HS-27A (cell line): ENCODE results near the gene KRT80.

ENCODE experiments used
- DNase-seq: peaks from one replicate; pipeline ENCODE4 v3.0.0-alpha.2; 2012; ENCODE audit warnings: low read depth, missing footprints

Gene KRT80

GRCh38 chr12:52198454-52199215 lies 6.8 kb upstream of the KRT80 start:
- DNase-seq = no peak

DNA sequence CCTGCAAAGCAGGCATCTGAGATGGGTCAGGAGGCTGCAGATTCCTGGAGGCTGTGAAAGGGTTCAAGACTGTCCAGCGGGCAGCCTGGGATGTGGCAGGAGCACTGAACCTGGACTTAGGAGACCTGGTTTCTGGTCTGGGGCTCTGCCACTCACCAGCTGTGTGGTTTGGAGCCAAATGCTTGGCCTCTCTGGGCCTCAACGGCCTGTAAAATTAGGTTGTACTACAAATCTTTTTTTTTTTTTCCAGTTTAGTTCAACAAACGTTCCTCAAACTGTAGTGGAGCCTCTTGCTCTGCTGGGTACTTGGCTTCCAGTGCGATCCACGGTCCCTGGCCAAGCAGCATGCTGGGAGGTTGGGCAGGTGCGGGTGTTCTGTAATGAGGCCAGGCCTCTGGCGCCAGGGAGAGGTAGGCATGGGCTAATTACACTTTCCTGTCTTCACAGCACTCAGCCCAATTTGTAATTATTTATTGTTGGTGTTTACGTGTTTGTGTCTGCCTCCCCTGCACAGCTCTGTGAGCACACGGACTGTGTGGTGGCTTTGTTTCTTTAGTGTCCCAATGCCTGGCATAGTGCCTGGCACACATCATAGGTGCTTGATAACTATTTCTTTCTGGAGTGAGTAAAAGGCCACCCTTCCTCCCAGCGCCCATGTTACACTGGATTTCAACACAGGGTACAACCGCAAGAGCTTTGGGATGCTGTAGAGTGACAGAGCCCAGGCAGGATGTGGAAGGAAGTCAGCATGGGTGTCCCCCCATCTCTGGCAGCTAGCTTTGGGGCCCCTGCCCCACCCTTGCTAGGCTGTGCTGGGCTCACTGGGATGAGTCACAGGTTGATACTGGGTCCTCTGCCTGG lies 5.8 kb upstream of the KRT80 start:
- DNase-seq = no peak

DNA sequence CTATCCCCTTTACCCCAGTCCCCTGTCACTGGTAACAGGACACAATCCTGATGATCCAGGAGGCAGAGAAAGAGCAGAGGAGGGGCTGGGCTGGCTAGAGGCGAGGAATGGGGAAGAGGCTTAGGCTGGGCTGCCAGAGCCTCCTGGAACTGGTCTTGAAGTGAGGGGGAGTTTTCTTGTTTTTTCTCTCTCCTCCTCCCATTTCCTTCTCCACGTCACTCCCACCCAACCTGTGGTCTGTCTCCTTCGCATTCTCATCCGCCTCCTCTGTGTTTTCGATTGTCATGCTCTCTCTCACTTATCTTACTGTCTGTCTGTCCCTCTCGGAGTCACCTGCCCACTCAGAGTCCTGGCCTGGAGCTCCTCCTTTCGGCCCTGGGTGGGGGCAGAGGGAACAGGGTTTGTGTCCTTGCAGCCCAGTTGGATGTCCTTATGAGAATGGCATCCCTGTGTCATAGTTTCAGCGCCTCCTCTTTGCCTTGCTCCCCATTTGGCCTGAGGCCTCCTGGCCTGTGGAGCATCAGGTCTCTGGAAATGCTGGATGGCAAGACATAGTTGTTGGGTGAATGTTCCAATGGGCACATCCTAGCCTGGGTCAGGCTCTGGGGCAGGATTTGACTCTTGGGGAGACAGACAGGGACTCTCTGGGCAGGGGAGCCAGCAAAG lies 3.4 kb upstream of the KRT80 start:
- DNase-seq = no peak

GRCh38 chr12:52193991-52194390 lies 2.2 kb upstream of the KRT80 start:
- DNase-seq = no peak

GRCh38 chr12:52193532-52193931 lies 1.7 kb upstream of the KRT80 start:
- no peak for DNase-seq

DNA sequence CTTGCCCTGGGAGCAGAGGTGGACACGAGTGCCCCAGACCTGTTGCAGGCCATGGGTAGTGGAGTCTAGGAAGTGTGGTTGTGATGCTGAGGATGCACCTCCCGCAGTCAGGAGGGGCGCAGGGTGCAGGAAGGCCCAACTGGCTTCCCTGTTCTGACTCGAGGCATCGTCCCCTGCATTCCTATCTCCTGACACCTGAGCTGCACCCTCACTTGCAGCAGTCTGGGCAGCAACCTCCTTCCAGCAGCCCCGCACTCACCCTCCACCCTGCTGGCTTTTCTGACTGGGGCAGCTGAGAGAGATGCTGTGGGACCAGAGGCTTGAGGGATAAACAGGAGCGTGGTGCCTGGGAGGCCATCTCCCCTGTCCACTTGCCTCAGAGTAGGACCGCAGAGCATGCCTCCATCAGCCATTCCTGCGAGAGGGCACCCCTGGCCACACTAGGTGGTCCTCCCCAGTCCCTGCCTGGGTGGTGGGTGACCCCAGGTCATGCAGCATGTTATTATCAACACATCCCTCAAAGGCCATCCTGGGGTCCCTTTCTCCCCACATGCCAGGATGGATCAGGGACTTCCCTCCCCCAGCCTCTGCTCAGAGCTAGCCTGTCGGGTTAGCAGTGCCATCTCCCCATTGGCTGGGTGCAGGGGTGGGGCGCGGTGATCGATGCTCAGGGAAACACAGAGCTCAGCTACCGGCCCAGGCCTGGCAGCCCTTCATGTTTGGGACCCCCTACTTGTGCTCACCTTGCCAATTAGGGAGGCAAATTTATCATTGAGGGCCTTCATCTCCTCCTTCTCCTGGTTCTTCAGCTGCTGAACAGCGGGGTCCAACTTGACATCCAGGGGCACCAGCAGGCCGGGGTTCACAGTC lies 719 bp downstream of the KRT80 start:
- DNase-seq = no peak

GRCh38 chr12:52189376-52190174 lies 2.2 kb downstream of the KRT80 start:
- DNase-seq = no peak

DNA sequence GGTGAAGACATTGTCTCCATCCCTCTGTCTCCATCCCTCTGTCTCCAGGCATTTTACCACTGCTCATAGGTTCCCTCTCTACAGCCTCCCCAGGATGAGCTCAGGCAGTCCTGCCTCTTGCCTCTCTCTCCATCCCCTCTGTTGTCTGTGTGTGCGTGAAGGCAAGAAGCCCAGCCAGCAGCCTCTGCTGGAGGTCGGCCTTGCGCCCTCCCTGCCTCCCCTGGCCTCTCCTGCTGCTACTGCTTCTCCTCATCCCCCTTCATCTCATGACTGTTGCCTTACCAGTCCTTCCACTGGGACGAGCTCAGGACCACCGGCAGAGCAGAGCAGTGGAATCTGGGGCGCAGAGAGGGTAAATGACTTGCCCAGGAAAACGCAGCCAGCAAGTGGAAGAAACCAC lies 3.2 kb downstream of the KRT80 start:
- DNase-seq = no peak

GRCh38 chr12:52187640-52188039 lies 4.2 kb downstream of the KRT80 start:
- no peak for DNase-seq

DNA sequence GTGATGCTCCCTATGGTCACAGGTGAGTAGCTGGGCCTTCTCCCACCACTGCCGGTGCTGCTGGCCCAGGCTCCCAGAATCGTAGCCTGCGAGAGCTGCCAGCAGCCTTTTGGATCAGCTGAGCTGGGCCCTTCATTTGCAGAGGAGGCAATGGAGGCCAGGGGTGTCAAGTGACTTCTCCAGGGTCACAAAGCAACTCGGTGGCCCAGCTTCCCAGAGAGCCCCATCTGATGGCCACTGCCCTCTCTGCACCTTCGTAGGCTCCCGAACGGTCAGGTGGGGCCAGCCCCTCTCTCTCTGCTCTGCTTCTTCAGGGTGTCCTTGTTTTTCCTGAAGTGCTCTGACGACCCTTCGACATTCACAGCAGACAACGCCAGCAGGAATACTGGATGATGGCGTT lies 4.6 kb downstream of the KRT80 start:
- no peak for DNase-seq

GRCh38 chr12:52186118-52186840 lies 5.5 kb downstream of the KRT80 start:
- DNase-seq = no peak

- DNase-seq = no peak
Measured at GRCh38 chr12:52185400-52185967, 6.3 kb downstream of the KRT80 start.

GRCh38 chr12:52184813-52185212 lies 7.0 kb downstream of the KRT80 start:
- DNase-seq = no peak

GRCh38 chr12:52183971-52184370 lies 7.8 kb downstream of the KRT80 start:
- no peak for DNase-seq

GRCh38 chr12:52183544-52183910 lies 8.3 kb downstream of the KRT80 start:
- DNase-seq = no peak

GRCh38 chr12:52182898-52183543 lies 8.8 kb downstream of the KRT80 start:
- DNase-seq = no peak

- no peak for DNase-seq
Measured at GRCh38 chr12:52182384-52182783, 9.4 kb downstream of the KRT80 start.

GRCh38 chr12:52181746-52182145 lies 10.1 kb downstream of the KRT80 start:
- DNase-seq = no peak

DNA sequence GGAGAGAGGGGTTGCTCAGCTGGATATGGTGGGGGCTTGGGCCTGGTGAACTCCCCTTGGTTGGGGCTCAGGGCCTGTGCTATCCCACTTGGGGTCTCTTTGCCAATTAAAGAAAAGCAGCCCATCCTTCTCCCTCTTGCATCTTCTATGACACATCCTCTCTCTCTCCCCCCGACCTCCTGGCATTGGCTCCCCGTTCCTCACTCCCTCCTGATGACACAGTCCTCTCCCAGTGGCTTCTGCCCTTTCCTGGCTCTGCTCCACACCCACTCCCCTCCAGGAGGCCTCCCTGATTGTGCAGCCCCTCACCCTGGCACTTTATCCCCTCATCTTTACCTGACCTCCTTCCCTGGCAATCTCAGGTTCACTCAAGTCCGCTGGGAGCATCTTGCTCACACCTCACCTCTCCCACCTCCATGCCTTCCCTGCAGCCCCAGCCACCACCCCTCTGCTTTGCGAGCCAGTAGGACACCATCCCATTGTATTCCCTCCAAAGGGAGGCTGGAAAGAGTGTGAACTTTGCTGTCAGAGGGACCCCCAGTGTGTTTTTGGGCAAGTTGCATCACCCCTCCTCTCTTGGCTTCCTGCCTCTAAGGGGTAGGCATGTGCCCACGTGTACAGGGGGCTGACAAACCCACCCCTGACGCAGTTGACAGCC lies 10.7 kb downstream of the KRT80 start:
- no peak for DNase-seq
